Measurements from ENCODE around the gene C15orf62.

DNA sequence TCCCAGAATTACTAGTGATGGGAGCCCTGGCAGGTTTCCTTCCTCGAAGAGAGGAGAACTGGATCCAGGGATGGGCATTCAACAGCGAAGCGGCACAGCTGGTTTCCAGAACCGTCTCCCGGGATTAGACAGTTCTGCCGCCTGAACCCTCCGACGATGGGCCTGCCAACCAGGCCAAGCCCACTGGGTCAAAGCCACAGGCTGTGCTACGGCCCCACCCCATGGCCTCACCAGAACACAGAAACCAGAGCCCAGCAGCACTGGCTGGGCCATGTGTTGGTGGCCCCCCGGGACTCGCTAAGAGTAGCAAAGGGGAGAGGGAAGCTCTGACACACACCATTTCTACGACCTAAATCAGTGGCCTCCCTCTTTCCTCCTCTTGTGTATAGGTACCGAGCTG is 2.2 kb downstream of the C15orf62 start:
- TF ChIP-seq, protein P1, sequence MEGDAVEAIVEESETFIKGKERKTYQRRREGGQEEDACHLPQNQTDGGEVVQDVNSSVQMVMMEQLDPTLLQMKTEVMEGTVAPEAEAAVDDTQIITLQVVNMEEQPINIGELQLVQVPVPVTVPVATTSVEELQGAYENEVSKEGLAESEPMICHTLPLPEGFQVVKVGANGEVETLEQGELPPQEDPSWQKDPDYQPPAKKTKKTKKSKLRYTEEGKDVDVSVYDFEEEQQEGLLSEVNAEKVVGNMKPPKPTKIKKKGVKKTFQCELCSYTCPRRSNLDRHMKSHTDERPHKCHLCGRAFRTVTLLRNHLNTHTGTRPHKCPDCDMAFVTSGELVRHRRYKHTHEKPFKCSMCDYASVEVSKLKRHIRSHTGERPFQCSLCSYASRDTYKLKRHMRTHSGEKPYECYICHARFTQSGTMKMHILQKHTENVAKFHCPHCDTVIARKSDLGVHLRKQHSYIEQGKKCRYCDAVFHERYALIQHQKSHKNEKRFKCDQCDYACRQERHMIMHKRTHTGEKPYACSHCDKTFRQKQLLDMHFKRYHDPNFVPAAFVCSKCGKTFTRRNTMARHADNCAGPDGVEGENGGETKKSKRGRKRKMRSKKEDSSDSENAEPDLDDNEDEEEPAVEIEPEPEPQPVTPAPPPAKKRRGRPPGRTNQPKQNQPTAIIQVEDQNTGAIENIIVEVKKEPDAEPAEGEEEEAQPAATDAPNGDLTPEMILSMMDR (IDR thresholded peaks at IDR 0.05) = no peak
- no peak for TF ChIP-seq POLR2A (IDR thresholded peaks at IDR 0.05)

Data from lower leg skin (tissue), 3 donors.